ENCODE results near the gene CDH13.

GRCh38 chr16:83833921-83834320 lies 1207.2 kb downstream of the CDH13 start:
- TF ChIP-seq CTCF (IDR thresholded peaks at IDR 0.05): no peak
- no peak for TF ChIP-seq POLR2A (IDR thresholded peaks at IDR 0.05; ENCODE audit: low read depth)
- TF ChIP-seq POLR2AphosphoS5 (IDR thresholded peaks at IDR 0.05): no peak

Measured in esophagus muscularis mucosa (tissue), 3 donors.